IPS-NIHi11 (cell line): ENCODE data around the gene CHST15.

Experiments used
- DNase-seq: peaks from one replicate; pipeline ENCODE4 v3.0.0; 2012; ENCODE audit warnings: mixed read lengths, low spot score

The CHST15 gene, protein sequence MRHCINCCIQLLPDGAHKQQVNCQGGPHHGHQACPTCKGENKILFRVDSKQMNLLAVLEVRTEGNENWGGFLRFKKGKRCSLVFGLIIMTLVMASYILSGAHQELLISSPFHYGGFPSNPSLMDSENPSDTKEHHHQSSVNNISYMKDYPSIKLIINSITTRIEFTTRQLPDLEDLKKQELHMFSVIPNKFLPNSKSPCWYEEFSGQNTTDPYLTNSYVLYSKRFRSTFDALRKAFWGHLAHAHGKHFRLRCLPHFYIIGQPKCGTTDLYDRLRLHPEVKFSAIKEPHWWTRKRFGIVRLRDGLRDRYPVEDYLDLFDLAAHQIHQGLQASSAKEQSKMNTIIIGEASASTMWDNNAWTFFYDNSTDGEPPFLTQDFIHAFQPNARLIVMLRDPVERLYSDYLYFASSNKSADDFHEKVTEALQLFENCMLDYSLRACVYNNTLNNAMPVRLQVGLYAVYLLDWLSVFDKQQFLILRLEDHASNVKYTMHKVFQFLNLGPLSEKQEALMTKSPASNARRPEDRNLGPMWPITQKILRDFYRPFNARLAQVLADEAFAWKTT

GRCh38 chr10:124092860-124093773, at the start of gene CHST15:
Gene CHST15, minus strand, starts transcription at chr10:124093598. Its CDS starts 47,386 bp downstream, at chr10:124046212.
- peak; percentile 79 for DNase-seq

DNA sequence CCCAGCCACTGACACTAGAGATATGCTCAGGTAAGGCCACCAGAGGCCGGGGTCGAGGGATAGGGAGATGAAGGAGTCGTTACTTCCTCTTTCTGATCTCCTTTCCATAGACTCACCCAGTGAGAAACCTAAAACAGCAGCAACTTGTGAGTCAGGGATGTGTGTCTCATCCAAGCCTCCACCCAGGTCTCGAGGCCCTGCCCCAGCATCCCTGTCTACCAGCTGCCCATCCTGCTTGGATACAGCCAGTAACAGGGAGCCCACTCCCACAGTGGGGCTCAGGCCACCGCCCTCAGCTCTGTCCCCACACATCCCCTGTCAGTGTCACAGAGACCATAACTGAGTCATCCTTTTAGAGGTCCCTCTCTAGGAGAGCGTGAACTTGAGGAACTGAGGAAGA, 49.6 kb upstream of the CHST15 start:
- DNase-seq, result no peak

GRCh38 chr10:124142006-124142739, 48.8 kb upstream of the CHST15 start:
- no peak for DNase-seq

DNA sequence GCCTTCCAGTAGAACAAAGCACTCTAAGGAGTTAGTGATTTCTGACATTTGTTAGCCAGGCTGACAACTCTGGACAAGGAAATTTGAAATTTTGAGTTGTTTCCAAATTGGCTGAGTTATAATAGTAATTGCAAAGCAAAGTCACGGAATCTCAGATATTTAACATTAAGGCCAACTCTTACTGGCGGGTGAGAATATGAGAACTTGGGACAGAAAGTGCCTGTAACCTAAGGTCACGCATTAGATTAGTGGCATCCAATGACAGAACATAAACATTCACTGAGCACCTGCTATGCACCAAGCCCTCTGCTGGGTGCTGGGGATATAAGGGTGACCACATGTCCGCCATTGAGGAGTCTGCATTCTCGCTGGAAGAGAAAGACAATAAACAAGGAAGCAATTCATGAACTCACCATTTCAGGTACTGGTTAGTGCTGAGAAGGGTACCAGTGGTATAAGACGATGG, 45.5 kb upstream of the CHST15 start:
- no peak for DNase-seq

DNA sequence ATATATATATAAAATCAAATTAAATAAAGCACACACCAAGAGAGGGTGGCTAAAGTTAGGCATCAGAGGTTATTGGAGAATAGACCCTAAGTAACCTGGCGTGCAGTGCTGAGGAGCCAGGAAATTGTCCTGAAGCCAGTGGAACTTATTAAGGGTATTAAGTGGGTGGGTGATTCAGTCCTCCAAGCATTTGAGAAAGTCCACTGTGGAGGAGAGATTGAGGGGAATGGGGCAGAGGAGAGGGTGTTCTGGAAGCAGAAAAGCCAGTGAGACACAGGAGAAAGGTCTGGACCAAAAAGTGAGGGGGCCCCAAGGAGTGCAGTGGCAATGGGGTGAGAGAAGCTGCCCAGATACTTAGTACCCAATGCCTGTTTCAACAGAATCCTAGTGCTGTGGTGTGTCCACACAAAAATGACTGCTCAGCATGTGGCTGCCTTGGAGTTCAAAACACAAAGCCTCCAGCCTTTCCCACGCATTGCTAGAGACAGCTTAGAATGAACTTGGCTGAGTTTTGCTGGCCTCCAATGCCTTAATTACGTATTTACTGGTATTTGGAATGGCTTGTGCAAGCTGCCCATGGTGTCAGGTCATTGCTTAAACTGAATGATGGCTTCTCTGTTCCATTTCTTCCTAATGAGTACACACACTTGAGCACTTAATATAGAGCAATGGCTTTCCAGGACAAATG, 44.9 kb upstream of the CHST15 start:
- no peak for DNase-seq

- no peak for DNase-seq
Measured at GRCh38 chr10:124134251-124134893, 41.0 kb upstream of the CHST15 start.

DNA sequence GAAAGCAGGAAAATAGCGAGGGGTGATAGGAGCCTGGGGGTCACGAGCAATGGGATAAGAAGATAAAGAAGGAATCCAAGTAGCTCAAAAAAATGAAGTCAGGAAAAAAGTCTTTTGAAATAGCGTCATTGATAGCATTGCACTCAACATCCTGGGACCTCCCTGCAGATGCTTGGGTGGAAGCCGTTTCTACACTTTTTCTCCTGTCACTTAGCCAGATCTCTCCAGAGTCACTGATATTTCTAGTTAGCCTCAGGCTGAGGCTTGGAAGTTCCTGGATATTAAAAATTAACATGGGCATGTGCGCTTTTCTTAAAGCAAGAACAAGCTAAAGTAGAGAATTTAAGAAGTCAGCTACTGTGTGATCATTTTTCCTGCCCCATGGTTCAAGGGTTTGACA, 39.5 kb upstream of the CHST15 start:
- DNase-seq, result no peak

GRCh38 chr10:124132306-124132705, 38.9 kb upstream of the CHST15 start:
- DNase-seq, result no peak

DNA sequence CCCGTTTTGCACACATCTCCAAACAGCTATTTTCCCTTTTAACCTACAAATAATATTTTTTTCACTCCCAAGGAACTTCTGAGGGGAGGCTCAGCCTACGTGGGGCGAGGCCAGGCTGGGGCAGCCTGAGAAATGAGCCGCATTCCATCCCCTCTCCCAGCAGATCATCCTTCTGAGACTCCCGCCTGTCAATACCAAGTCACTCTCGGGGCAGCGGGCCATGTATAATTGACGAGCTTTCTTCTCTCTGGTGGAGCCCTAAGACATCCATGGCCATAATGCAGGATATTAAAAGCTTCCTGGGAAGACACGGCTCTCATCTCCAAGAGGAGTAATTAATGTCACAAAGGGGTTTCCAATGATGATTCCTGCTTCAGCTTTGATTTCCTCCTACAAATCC, 37.8 kb upstream of the CHST15 start:
- DNase-seq, result no peak

- no peak for DNase-seq
Measured at GRCh38 chr10:124130198-124130900, 37.0 kb upstream of the CHST15 start.

GRCh38 chr10:124129471-124129870, 36.1 kb upstream of the CHST15 start:
- DNase-seq, result no peak

DNA sequence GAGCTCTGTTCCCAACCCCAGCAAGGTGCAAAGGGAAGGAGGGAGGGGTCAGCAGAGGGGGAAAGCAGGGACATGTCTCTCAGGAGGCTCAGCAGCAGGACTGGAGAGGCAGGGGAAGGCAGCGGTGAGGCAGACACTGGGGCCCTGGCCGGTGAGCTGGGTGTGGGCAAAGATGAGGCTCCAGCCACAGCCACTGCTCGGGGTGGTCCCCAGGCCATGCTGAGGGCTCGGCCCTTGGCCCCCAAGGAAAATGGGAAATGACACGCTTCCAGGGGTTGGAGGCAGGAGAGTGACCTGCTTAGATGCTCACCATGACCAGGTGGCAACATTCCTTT, 35.4 kb upstream of the CHST15 start:
- no peak for DNase-seq

GRCh38 chr10:124127965-124128810, 34.8 kb upstream of the CHST15 start:
- DNase-seq, result no peak

DNA sequence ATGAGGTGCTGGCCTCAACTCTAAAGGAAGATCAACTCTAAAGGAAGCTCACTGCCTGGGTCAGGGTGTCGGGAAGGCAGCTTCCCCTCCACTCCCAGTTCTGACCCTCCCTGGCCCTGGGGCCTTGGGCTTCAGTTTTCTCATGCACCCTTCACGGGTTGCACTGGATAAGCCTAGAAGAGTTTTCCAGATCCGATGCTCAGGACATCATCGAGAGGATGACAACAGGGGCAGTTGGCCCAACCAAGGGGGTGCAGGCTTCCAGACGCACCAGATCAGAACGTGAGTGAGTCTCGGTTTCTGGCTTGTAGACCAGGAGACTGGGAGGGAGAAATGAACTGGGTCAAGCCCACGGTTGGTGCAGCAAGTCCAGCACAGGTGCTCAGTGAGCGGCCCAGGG, 34.2 kb upstream of the CHST15 start:
- DNase-seq, result no peak

DNA sequence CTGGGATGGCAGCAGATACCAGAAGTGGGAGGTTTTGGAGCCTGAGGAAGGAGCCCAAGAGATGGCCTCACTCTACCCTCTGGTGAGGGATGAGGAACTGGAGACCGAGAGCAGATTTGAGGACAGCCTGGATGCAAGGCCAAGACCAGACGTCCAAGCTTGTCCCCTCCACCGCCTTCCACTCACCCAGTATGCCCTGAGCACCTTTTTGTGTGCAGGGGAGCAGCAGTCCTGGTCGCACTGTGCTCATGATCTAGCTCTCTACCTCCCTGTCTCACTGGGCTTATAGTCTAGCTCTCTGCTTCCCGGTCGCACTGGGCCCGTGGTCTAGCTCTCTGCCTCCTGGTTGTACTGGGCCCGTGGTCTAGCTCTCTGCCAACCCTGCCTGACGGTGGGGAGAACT, 33.6 kb upstream of the CHST15 start:
- DNase-seq, result no peak

DNA sequence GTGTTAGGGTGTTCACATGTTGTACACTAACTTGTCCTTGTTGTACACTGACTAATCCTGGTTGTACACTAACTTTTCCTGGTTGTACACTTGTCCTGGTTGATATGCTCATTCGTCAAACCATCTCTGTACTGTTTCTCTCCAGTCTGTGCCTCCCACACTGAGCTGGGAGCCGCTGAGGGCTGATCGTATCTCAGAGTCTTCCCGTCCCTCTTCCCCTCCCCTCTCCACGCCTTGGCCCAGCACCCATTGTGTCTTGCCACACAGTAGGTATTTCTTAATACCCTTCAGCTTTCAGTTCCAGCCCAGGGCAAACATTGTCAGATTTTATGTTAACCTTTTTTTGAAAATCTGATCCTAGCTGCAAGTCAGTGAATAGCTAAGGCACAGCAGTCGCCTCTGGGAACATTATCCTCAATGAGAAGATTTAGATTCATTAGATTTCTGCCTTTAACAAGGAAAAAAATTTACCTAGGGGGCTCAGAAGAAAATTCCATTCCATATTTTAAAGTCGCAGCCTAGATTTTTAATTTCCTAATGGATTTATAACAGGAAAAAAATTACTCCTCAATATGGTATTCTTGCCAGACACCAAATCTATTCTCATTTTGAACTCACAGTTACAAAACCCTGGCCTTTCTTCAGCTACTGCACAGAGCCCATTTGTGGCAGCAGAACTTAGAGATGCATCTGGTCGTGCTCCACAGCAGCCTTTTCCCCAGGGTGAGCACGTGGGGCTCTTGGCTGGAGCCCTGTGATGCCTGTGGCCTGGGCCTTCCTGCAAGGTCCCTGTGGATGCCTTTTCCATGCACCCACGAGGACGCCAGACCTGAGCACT, 33.0 kb upstream of the CHST15 start:
- no peak for DNase-seq

GRCh38 chr10:124125305-124126116, 32.1 kb upstream of the CHST15 start:
- peak; percentile 77 for DNase-seq

DNA sequence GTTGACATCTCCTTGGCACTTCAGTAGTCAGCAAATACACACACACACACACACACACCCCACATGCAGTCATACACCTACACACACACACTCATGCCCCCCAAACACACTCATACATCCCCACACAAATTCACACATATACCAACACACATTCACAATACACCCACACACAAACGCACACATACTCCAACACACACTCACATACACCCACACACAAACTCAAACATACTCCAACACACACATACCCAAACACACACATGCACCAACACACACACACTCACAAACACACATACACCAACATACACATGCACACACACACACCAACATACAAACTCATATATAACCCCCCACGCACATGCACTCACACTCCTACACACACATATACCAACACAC, 31.4 kb upstream of the CHST15 start:
- no peak for DNase-seq
